Measurements from ENCODE around the gene PTPRG.

PTPRG gene

GRCh38 chr3:62097121-62097520 is 535.8 kb downstream of the PTPRG start:
- TF ChIP-seq GATA1 (IDR thresholded peaks at IDR 0.05; ENCODE audit: low read depth, low read length) (no peak), POLR2A (IDR thresholded peaks at IDR 0.05; ENCODE audit: low read length) (no peak)
- no peak for DNase-seq

GRCh38 chr3:62098646-62099365 is 537.4 kb downstream of the PTPRG start:
- TF ChIP-seq GATA1 (IDR thresholded peaks at IDR 0.05; ENCODE audit: low read depth, low read length) (no peak), POLR2A (IDR thresholded peaks at IDR 0.05; ENCODE audit: low read length) (no peak)
- no peak for DNase-seq

GRCh38 chr3:62100282-62100989 is 539.1 kb downstream of the PTPRG start:
- DNase-seq = no peak
- TF ChIP-seq POLR2A (IDR thresholded peaks at IDR 0.05; ENCODE audit: low read length) (no peak), GATA1 (IDR thresholded peaks at IDR 0.05; ENCODE audit: low read depth, low read length) (no peak)

GRCh38 chr3:62101488-62101887 is 540.1 kb downstream of the PTPRG start:
- no peak for DNase-seq
- TF ChIP-seq GATA1 (IDR thresholded peaks at IDR 0.05; ENCODE audit: low read depth, low read length) (no peak), POLR2A (IDR thresholded peaks at IDR 0.05; ENCODE audit: low read length) (no peak)

GRCh38 chr3:62103531-62103930 is 542.2 kb downstream of the PTPRG start:
- TF ChIP-seq POLR2A (IDR thresholded peaks at IDR 0.05; ENCODE audit: low read length) (no peak), GATA1 (IDR thresholded peaks at IDR 0.05; ENCODE audit: low read depth, low read length) (no peak)
- no peak for DNase-seq

- TF ChIP-seq GATA1 (IDR thresholded peaks at IDR 0.05; ENCODE audit: low read depth, low read length) = no peak
- TF ChIP-seq POLR2A (IDR thresholded peaks at IDR 0.05; ENCODE audit: low read length) = no peak
- no peak for DNase-seq
These were observed 548.2 kb downstream of the PTPRG start for GRCh38 chr3:62109534-62109933.

GRCh38 chr3:62110443-62111225 is 549.3 kb downstream of the PTPRG start:
- TF ChIP-seq POLR2A (IDR thresholded peaks at IDR 0.05; ENCODE audit: low read length) (no peak), GATA1 (IDR thresholded peaks at IDR 0.05; ENCODE audit: low read depth, low read length) (no peak)

GRCh38 chr3:62113092-62113491 is 551.7 kb downstream of the PTPRG start:
- no peak for DNase-seq
- TF ChIP-seq POLR2A (IDR thresholded peaks at IDR 0.05; ENCODE audit: low read length) (no peak), GATA1 (IDR thresholded peaks at IDR 0.05; ENCODE audit: low read depth, low read length) (no peak)

More at GRCh38 chr3:62110443-62111225, 549.3 kb downstream of the PTPRG start:
- no peak for DNase-seq

- no peak for DNase-seq
- no peak for TF ChIP-seq GATA1 (IDR thresholded peaks at IDR 0.05; ENCODE audit: low read depth, low read length)
- no peak for TF ChIP-seq POLR2A (IDR thresholded peaks at IDR 0.05; ENCODE audit: low read length)
These were observed 553.4 kb downstream of the PTPRG start for GRCh38 chr3:62114763-62115162.

GRCh38 chr3:62117903-62118548 is 556.7 kb downstream of the PTPRG start:
- no peak for TF ChIP-seq GATA1 (IDR thresholded peaks at IDR 0.05; ENCODE audit: low read depth, low read length)
- TF ChIP-seq POLR2A (IDR thresholded peaks at IDR 0.05; ENCODE audit: low read length) = no peak
- DNase-seq = no peak

GRCh38 chr3:62119139-62119538 is 557.8 kb downstream of the PTPRG start:
- TF ChIP-seq POLR2A (IDR thresholded peaks at IDR 0.05; ENCODE audit: low read length) = no peak
- no peak for TF ChIP-seq GATA1 (IDR thresholded peaks at IDR 0.05; ENCODE audit: low read depth, low read length)
- no peak for DNase-seq

GRCh38 chr3:62122819-62123218 is 561.4 kb downstream of the PTPRG start:
- TF ChIP-seq POLR2A (IDR thresholded peaks at IDR 0.05; ENCODE audit: low read length) (no peak), GATA1 (IDR thresholded peaks at IDR 0.05; ENCODE audit: low read depth, low read length) (no peak)
- DNase-seq = no peak

- no peak for DNase-seq
- TF ChIP-seq GATA1 (IDR thresholded peaks at IDR 0.05; ENCODE audit: low read depth, low read length) (no peak), POLR2A (IDR thresholded peaks at IDR 0.05; ENCODE audit: low read length) (no peak)
These were observed 564.0 kb downstream of the PTPRG start for GRCh38 chr3:62125380-62125779.

- TF ChIP-seq GATA1 (IDR thresholded peaks at IDR 0.05; ENCODE audit: low read depth, low read length) (no peak), POLR2A (IDR thresholded peaks at IDR 0.05; ENCODE audit: low read length) (no peak)
- no peak for DNase-seq
These were observed 565.7 kb downstream of the PTPRG start for GRCh38 chr3:62127116-62127515.
